CD4-positive, alpha-beta T cell treated with Interleukin-10 for 1 hour (primary cell): Measurements from ENCODE around the gene PDGFA.
"Not testable (repeated sequence)": the region's sequence is repeated elsewhere in the genome, so short reads cannot be mapped to it uniquely, and the experiment has no call there.

Source experiments
- DNase-seq: peaks from one replicate; pipeline ENCODE4 v3.0.0-alpha.2; 2020

The PDGFA gene

DNA sequence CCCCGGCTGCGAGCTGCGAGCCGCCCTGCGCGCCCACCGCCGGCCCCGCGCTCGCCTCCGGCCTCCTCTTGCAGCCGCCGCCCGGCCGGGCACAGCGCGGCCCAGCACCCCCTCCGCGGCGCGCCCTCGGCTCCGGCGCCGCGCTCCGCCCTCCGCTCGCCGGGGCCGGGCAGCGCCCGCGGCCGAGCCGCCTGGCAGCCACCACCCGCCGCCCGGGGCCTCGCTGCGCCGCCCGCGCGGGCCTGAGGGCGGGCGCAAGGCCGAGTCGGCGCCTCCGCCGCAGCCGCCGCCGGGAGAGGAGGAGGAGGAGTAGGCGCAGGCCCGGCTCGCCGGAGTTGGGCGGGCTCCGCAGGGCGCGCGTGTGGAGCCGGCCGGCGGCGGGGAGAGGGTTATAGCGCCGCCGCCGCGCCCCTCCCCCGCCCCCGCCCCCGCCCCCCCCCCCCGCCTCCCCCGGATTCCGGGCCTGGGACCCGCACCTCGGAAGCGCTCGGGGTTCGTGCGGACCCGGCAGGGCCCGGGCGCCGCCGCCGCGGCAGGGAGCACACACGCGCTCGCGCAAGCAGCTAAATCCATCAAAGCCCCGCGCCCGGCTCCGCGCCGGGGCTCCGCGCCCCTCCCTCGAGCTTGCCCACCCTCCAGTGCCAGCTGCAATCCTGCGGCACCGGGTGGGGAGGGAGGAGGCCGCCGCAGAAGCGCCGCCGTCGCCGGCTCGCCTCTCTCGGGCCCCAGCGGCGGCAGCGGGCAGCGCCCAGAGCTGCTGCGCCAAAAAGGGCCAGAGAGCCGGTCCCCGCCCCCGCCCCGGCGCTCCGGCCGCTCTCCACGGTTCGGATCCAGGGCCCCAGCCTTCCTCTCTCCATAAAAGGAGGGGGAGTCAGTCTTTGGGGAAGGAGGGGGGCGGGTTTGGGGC, at the start of gene PDGFA:
Gene PDGFA, minus strand, starts transcription at position 363 of the 907 bp plus-strand sequence. CDS start 845 bp downstream, outside the sequence.
- no peak for DNase-seq

DNA sequence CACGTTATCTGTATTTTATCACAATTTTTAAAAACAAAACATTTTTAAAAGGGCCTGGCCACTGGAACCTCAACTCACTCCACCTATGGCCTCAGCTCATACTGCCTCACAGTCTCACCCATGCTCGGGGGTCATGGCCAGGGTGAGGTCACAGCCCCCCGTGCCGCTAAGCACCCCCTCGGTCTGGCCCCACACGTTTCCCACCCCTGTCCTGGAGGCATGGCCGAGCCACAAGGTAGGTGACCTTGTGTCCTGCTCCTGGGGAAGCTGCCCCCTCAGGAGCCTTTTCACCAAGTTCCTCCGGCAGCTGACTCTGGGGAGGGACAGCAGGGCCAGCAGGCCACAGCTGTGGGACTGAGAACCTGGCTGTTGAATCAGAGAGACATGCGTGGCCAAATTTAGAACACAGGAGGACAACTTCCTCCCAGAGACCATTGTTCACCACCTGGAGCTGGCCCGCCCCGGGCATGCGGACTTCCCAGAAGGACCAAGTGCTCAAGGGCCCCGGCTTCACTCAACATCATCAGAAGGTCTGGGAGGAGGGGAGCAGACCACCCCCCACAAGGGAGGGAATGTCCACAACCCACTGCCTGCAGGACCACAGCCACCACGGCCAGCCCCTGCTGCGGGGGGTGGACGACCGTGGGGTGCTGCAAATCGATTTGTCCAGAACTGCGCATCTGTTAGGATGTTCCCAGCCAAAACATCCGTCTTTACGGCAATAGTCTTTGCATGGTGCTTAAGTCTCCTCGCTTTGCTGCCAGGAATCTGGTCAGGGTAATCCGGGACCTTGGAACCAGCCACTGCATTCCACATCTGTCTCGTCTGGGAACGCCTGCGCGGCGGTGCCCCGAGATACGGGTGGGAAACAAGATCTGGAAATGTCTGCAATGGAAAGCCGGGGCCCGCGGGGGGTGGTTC, 48.6 kb upstream of the PDGFA start:
- no peak for DNase-seq

DNA sequence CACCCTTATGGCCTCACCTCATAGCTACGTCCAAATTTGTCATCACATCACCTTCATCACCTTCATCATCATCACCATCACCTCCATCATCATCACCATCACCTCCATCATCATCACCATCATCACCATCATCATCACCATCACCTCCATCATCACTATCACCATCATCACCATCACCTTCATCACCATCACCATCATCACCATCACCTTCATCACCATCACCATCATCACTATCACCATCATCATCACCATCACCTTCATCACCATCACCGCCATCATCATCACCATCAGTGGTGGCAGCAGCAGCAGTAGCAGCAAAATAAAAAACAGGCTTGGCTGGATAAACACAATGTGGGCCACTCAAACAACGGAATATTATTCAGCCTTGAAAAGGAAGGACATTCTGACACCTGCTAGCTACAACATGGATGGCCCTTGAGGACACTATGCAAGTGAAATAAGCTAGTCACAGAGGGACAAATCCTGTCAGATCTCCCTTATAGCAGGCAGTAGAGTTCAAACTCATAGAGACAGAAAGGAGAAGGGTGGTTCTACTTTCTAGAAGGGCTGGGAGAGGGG, 47.7 kb upstream of the PDGFA start:
- DNase-seq, result no peak

DNA sequence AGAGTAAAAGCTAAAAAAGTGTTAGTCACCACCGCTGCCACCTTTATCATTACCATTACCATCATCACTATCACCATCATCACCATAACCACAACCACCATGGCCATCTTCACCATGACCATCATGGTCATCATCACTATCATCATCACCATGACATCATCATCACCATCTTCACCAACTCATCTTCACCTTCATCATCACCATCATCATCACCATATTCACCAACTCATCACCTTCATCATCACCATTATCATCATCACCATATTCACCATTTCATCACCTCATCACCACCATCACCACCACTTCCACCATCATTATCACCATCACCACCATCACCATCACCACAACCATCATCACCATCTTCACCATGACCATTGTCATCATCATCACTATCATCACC, 46.5 kb upstream of the PDGFA start:
- DNase-seq, result no peak

DNA sequence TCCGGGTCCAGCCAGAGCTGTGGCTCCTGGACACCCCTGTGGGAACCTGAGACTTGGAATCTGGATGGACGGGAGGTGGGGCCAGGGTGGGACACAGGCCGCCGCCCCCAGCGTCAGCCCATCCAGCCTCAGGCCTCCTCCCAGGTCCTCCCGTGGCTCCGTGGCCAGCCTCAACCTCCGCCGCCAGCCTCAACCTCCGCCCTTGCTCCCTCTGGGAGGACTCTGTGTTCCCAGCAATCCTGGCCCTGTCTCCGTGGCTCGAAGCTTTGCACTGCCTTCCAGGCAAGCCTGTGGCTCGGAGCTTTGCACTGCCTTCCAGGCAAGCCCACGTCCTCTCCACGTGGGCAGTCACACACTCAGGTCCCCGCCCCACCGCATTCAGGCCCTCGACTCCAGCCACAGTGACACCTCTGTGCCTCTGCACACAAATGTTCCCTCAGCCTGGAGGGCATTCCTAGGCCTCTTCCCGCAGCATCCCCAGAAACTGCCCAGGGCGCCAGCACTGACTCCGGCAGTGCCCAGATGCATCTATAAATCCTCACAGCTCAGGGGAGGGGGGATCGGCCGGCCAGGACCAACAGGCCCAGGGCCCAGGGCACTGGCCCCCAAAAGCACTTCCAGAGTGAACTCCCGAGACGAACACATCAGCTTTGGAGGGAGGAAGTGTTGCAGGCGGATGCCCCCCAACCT, 44.7 kb upstream of the PDGFA start:
- DNase-seq, result no peak

DNA sequence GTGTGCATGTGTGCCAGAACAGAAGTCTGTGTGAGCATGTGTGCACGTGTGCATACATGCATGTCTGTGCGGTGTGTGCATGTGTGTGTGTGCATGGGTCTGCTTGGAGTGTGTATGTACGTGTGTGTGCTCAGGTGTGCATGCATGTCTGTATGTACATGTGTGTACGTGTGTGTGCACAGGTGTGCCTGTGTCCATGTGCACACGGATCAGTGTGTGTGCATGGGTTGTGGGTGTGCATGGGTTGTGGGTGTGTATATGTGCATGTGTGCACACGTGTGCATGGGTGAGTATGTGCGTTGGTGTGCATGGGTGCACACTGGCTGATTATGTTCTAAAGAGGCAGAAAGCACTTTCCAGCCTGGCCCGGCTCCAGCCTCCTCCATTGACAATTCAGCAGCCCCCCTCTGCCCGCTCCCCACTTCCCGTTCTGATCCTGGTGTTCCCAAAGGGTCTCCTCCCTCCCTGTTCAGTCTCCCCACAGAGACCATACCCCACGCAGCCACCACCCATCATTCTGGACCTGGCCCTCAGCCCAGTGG, 44.1 kb upstream of the PDGFA start:
- DNase-seq, result no peak

DNA sequence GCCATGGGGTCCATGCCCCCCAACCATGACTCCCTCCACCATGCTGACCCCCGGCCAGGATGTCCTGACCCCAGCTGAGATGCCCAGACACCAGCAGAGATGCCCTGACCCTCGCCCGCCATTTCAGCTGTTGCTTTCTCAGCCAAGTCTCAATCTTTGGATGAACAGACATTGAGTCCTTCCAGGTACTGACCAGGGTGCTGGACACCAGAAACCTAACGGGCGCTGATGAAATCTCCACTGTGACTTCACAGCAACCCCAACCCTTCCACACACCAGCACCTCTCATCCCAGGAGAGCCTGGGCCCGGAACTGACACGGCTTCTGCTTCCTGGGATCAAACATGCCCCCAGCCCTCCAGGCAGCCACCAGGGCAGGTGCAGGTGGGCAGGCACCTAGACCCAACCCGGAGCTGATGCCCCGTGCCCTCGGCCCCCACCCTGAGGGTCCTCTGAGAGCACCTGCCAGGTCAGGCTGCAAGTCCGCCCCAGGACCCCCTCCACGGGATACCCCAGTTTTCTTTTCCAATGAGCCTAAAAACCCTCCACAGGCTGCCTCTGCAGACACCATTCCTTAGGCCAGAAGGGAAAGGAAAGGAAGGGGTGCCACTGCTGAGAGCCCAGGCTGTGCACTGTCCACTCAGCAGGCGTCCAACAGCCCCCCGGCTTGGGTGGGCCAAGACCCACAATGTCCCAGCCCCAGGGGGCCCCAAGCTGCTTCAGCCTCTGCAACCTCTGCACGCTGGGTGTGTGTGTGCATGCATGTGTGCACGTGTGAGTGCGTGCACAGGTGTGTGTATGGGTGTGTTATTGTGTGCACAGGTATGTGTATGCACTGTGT, 43.4 kb upstream of the PDGFA start:
- DNase-seq, result no peak

DNA sequence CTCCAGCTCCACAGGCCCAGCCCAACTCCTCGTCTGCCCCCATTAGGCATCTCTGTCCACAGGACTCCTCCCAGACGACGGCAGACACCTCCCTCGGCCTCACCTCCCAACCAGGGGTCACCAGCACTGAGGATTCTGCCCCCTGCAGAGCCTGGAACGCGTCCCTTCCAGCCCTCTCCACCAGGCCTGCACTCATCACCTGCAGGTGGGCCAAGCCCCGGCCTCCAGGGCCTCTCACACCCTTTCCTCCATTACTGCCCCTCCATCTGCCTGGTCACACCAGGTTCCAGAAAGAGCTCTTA, 42.7 kb upstream of the PDGFA start:
- DNase-seq, result no peak

DNA sequence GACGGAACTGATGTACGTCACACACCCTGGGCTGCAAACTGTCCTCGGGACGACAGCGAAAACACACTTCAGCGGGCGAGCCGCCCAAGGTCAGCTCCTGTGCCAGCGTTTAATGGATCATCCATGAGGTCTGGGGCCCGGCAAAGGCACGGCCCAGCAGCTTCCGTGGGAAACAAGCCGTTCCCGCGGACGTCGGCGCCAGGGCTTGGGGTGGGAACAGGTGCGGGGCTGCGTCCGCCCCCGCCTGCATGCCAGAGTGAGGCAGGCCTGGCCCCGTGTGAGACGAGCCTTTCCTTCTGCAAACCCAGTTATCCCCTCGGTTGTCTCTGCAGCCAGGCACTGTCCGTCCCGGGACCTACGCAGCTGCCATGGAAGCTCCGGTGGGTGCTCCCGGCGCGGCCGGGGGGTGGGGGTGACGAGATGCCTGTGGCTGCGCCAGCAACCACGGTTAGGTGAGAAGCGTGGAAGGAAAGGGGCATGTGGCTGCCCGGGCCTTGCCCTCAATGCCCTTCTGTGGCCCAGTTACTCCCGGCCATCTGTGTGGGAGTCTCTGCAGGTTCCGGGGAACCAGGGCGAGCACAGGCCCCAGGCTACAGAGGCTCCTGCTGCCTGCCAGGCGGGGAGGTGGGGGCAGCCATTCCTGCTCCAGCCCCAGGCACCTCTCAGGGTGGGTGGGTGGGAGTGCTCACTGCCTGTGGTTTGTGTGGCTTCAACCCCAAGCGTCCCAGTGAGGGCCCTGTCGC, 42.2 kb upstream of the PDGFA start:
- DNase-seq, result no peak

DNA sequence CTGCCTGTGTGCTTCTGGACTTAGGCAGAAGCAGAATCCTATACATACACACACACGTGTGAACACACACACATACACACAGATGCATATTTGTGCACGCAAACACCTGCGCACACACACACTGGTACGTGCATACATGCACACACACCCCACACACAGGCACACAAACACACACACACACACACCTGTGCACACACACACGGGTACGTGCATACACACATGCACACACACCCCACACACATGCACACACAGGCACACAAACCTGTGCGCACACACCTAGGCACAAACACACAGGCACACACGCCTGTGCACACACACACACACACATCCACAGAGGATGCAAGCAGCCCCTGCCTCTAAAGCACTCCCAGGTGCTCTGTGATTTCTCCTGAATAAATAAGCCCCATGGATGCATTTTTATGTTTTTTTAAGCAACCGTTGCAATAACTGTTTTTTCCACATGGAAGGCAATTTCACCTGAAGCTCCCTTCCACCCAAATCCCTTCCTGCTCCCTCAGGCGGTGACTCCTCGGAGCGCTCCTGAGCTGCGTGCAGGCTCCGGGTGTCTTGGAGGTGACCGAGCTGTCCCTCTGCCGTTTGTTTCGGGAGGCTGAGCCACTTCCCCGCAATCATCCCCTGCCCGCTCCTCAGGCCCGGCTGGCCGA, 41.5 kb upstream of the PDGFA start:
- DNase-seq, result no peak

DNA sequence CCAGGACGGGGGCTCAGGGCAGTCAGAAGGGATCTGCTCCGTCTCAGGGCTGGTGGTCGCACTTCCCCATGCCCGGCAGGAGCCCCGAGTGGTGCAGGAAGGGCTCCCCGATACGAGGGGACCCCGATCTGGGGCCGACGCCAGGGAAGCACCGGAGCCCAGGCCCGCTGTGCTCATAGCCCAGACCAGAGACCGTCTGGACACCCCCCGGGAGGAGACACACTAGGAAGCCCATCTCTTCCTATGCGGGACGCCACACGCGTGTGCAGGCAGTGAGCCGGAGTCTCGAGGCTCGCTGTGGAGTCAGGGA, 39.7 kb upstream of the PDGFA start:
- no peak for DNase-seq

DNA sequence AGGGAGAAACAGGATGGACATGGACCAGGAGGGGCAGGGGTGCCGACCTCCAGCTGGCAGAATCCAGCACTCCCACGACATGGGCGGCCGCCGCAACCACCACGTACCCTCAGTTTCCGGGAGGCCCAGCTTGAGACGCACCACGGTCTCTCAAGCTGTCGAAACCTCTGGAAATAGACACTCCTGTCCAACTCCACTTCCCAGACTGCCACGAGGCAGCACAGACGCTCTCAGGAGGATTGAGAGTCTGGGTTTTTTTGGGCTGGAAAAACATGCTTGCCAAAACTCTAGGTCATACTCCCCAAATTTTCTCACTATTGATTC, 37.9 kb upstream of the PDGFA start:
- no peak for DNase-seq

DNA sequence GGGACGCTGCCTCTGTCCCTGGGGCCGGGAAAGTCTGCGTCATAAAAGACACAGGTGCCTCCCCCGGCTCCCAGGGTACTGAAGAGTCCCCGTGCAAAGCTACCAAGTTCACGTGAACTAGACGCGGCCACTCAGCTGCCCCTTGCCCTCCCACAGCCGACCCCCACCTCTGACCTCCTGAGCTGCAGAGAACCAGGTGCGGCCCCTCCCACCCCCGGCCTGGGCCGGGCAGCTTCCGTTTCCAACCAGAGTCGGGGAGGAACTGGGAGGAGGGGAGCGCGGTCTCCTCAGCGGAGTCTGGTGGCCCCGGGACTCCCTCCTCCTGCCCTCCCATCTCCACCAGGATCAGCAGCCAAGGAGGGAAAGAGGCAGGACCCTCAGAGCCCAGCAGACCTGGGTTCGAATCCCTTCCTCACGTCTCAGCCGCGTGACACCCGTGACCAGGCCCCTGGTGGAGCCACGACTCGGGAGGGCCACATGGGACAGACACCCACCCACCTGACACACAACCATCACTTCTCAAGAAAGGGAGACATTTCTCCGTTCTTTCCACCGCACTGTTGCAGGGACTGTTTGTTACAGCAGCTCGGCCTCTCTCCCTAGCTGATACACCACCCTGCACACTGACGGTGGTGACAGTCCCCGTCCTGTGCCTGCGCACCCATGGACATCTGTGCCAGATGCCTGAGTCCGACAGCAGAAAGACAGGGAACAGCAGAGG, 37.4 kb upstream of the PDGFA start:
- DNase-seq, result no peak

DNA sequence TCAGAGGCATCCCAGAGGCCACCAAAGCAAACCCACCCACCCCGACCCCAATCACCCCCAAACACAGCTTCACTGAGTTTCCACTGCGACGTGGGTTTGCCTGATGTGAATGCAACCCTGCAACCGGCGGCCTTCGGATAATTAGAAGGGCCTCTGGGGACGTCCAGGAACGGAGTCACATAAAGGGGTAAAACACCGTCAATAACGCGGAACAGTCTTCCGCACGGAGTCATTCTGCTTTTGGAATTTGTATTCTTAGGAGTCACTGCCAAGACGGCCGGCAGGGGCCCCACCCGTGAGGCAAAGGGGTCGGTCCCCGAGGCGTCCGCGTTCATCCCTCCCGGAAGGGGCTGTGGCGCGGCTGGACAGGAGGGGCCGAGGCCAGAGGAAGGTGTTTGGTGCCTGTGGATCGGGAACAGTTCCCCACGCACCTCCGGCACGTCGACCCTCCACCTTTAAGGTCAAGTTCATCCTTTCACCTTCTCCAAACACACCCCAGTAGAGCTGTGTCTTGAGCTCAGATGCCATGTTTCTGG, 36.7 kb upstream of the PDGFA start:
- DNase-seq, result no peak

DNA sequence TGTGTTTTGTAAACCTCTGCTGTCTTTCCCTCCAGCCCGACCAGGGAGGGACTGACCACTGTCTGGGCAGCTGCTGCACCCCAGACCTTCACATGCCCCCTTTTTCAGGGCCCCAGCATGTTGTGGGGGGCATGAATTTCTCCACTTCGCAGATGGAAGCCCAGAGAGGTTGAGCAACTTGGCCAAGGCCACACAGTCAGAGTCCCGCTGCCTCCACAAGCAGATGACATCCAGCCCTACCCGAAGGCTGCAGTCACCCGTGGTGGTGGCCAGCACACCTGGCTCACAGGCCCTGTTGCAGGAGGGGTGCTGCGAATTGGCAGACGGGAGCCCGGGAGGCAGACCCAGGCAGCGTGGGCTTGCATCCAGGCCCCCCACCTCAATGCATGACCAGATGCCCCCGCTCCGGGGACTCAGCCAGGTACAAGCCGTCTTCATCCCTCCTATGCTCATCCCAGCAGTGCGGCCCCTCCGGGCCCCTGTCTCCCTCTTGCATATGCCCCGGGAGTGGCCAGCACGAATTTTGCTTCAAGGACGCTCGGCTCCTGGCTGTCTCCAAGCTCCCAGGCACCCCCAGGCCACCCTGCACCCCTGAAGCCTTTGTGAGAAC, 36.0 kb upstream of the PDGFA start:
- no peak for DNase-seq

DNA sequence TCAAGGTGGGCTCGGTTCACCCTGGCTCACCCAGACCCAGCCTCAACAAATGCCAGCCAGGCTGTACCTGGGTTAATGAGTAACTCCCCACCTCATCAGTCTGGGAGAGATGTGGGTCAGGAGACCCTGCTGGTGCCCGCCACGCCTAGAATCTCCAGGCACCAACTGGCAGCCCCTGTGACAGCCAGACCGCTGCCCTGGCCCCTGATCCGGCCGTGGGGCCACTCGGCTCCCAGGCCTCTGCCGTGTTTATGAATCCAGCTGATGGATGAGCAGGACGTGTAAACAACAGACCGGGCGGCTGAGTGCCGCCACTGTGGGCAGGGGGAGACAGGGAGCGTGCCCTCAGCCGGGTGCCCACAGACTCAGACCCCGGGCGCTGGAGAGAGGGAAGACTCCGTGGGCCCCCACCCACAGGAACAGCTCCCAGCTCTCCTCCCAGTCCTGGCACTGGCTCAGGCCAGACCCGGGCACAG, 34.0 kb upstream of the PDGFA start:
- DNase-seq, result no peak

DNA sequence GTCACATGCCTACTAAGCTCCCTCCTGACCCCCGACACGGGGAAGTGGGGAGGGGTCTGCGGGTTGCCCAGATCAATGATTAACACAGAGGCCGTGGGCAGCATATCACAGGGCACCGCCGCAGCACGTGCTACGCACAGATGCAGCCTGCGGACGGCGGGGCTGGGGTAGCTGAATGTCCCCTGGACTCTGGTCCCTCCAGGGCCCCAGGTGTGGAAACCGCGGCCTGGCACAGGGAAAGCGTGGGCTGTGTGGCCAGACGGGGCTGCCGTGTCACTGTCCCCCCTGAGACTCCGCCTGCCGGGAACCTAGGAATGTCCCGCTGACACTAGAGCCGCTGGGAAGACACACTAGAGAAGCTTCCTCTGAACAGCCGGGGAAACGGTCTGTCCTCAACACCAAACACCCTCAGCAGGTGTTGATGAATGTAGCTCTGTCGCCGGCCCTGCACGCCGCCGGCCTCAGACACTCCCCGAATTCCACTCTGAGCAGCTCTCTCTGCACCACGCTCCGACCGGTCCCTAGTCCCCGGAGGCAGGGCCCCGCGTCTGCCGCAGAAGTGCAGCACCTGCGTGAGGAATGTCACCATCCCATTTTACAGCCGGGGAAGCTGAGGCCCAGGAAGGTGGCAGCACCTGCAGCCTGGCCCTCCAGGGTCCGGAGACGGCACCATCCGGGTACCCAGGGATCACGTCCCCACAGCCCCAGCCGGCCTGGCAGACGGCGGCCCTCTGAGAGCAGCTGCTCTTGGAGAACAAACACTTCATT, 33.4 kb upstream of the PDGFA start:
- no peak for DNase-seq

DNA sequence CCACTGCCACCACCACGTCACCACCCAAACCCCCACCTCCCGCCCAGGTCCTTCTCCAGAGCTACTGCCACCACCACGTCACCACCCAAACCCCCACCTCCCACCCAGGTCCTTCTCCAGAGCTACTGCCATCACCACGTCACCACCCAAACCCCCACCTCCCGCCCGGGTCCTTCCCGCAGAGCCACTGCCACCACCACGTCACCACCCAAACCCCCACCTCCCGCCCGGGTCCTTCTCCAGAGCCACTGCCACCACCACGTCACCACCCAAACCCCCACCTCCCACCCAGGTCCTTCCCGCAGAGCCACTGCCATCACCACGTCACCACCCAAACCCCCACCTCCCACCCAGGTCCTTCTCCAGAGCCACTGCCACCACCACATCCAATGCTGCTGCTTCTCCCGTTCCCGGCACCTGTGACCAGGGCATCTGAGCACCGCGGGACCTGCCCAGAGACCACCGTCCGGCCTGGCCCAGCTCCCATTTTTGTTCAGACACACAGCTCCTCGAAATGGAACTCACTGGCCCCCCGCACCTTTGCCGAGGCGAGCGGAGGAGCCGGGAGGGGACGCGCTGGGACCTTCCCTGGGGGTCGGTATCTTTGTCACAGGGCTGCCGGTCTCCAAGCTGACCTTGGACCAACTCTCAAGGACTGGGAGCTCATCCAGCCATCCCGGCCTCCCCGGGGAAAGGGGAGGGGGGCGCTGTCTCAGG, 32.7 kb upstream of the PDGFA start:
- not testable (repeated sequence) for DNase-seq
